SJCRH30 (cell line): ENCODE results near the gene ITPKB. TPM values are rescaled to one million over a fixed set of nuclear protein-coding genes. Genes with fewer than 3 reads are reported as not detected.

Experiments
- DNase-seq, 2 experiments: peaks; one replicate each; pipeline ENCODE4 v3.0.0-alpha.2; 2015 to 2020
- H3K27ac ChIP-seq: fragments of 250-450 bp; sonication (Bioruptor Pico); 2 replicates; pipeline ENCODE4 v1.5.1; 2020; ENCODE audit warnings: mild to moderate bottlenecking, moderate library complexity
- H3K27me3 ChIP-seq: fragments of 250-450 bp; sonication (Bioruptor Pico); 2 replicates; pipeline ENCODE4 v1.5.1; 2020; ENCODE audit warnings: mild to moderate bottlenecking, moderate library complexity
- H3K36me3 ChIP-seq: fragments of 250-450 bp; sonication (Bioruptor Pico); 2 replicates; pipeline ENCODE4 v1.5.1; 2020; ENCODE audit warnings: mild to moderate bottlenecking, moderate library complexity
- H3K4me1 ChIP-seq: fragments of 250-450 bp; sonication (Bioruptor Pico); 2 replicates; pipeline ENCODE4 v1.5.1; 2020; ENCODE audit warnings: mild to moderate bottlenecking, moderate library complexity
- H3K4me3 ChIP-seq: fragments of 250-450 bp; sonication (Bioruptor Pico); 2 replicates; pipeline ENCODE4 v1.5.1; 2020; ENCODE audit warnings: mild to moderate bottlenecking, moderate library complexity
- H3K9me3 ChIP-seq: fragments of 250-450 bp; sonication (Bioruptor Pico); replicated peaks from 2 replicates; pipeline ENCODE4 v1.5.1; 2020; ENCODE audit warnings: mild to moderate bottlenecking, moderate library complexity
- total RNA-seq: library from RNA; depleted of rRNA; stranded (reverse); fragments of >200 nt; shearing (Covaris generic); gene quantifications from 2 replicates; pipeline ENCODE4 v1.2.3, GENCODE V29; 2014

The ITPKB gene
- total RNA-seq, 1 experiment from 2014 or later: 23.2 TPM

- H3K27me3 ChIP-seq: no peaks in the 10 kb centered on the region
- no peak overlapping the region for H3K27ac ChIP-seq
- H3K36me3 ChIP-seq: no peaks in the 10 kb centered on the region; the same call in none of the 2 replicates
- H3K4me3 ChIP-seq: no peak overlapping the region
- DNase-seq: no peak
- H3K4me1 ChIP-seq: peaks cover 5% of the 10 kb centered on the region
- no peaks in the 10 kb centered on the region for H3K9me3 ChIP-seq
Observed at GRCh38 chr1:226696547-226696946, 42.5 kb downstream of the ITPKB start.

GRCh38 chr1:226695335-226695900, 43.7 kb downstream of the ITPKB start:
- Histone ChIP-seq H3K4me1 (no peaks in the 10 kb centered on the region), H3K9me3 (no peaks in the 10 kb centered on the region), H3K27ac (no peak overlapping the region), H3K4me3 (no peak overlapping the region), H3K27me3 (no peaks in the 10 kb centered on the region), H3K36me3 (no peaks in the 10 kb centered on the region; the same call in none of the 2 replicates)
- DNase-seq: no peak

- no peak for DNase-seq
- Histone ChIP-seq H3K4me3 (no peak overlapping the region), H3K27ac (no peak overlapping the region), H3K27me3 (no peaks in the 10 kb centered on the region), H3K4me1 (peaks cover 4% of the 10 kb centered on the region; the same call in 1 of the 2 replicates), H3K36me3 (no peaks in the 10 kb centered on the region; the same call in none of the 2 replicates), H3K9me3 (no peaks in the 10 kb centered on the region)
Observed at GRCh38 chr1:226692823-226693222, 46.3 kb downstream of the ITPKB start.

- no peaks in the 10 kb centered on the region for H3K9me3 ChIP-seq
- H3K27me3 ChIP-seq: no peaks in the 10 kb centered on the region
- no peaks in the 10 kb centered on the region; the same call in none of the 2 replicates for H3K36me3 ChIP-seq
- H3K4me3 ChIP-seq: no peak overlapping the region
- no peak for DNase-seq
- peaks cover 4% of the 10 kb centered on the region; the same call in 1 of the 2 replicates for H3K4me1 ChIP-seq
- H3K27ac ChIP-seq: no peak overlapping the region
Observed at GRCh38 chr1:226692051-226692792, 46.9 kb downstream of the ITPKB start.

- Histone ChIP-seq H3K36me3 (no peaks in the 10 kb centered on the region; the same call in none of the 2 replicates), H3K4me3 (no peak overlapping the region), H3K9me3 (no peaks in the 10 kb centered on the region), H3K27me3 (no peaks in the 10 kb centered on the region), H3K27ac (no peak overlapping the region), H3K4me1 (peaks cover 4% of the 10 kb centered on the region)
- no peak for DNase-seq
Observed at GRCh38 chr1:226691247-226691646, 47.8 kb downstream of the ITPKB start.

- DNase-seq: no peak
- Histone ChIP-seq H3K27ac (no peak overlapping the region), H3K36me3 (no peaks in the 10 kb centered on the region; the same call in none of the 2 replicates), H3K27me3 (no peaks in the 10 kb centered on the region), H3K9me3 (no peaks in the 10 kb centered on the region), H3K4me3 (no peak overlapping the region), H3K4me1 (peaks cover 6% of the 10 kb centered on the region)
Observed at GRCh38 chr1:226690460-226690982, 48.6 kb downstream of the ITPKB start.

GRCh38 chr1:226688808-226689207, 50.3 kb downstream of the ITPKB start:
- no peaks in the 10 kb centered on the region for H3K9me3 ChIP-seq
- no peaks in the 10 kb centered on the region; the same call in none of the 2 replicates for H3K36me3 ChIP-seq
- H3K27me3 ChIP-seq: no peaks in the 10 kb centered on the region
- DNase-seq: no peak
- H3K4me3 ChIP-seq: no peak overlapping the region
- H3K4me1 ChIP-seq: peaks cover 8% of the 10 kb centered on the region
- no peak overlapping the region for H3K27ac ChIP-seq

GRCh38 chr1:226688056-226688748, 50.9 kb downstream of the ITPKB start:
- no peak overlapping the region for H3K27ac ChIP-seq
- peak in 1 of 2 experiments; percentile 43 for DNase-seq
- H3K4me1 ChIP-seq: peaks cover 8% of the 10 kb centered on the region
- H3K27me3 ChIP-seq: no peaks in the 10 kb centered on the region
- no peaks in the 10 kb centered on the region for H3K9me3 ChIP-seq
- H3K36me3 ChIP-seq: no peaks in the 10 kb centered on the region; the same call in 1 of the 2 replicates
- H3K4me3 ChIP-seq: no peak overlapping the region

GRCh38 chr1:226687426-226687825, 51.7 kb downstream of the ITPKB start:
- H3K4me1 ChIP-seq: peaks cover 8% of the 10 kb centered on the region
- H3K36me3 ChIP-seq: no peaks in the 10 kb centered on the region; the same call in 1 of the 2 replicates
- H3K27me3 ChIP-seq: no peaks in the 10 kb centered on the region
- H3K27ac ChIP-seq: no peak overlapping the region
- DNase-seq: no peak
- no peak overlapping the region for H3K4me3 ChIP-seq
- no peaks in the 10 kb centered on the region for H3K9me3 ChIP-seq

- no peak for DNase-seq
- Histone ChIP-seq H3K27ac (no peak overlapping the region), H3K4me1 (peaks cover 15% of the 10 kb centered on the region), H3K9me3 (no peaks in the 10 kb centered on the region), H3K36me3 (no peaks in the 10 kb centered on the region; the same call in 1 of the 2 replicates), H3K27me3 (no peaks in the 10 kb centered on the region), H3K4me3 (no peak overlapping the region)
Observed at GRCh38 chr1:226686440-226687425, 52.3 kb downstream of the ITPKB start.

- Histone ChIP-seq H3K36me3 (no peaks in the 10 kb centered on the region; the same call in 1 of the 2 replicates), H3K27ac (no peak overlapping the region), H3K4me1 (peaks cover 29% of the 10 kb centered on the region), H3K9me3 (no peaks in the 10 kb centered on the region), H3K27me3 (no peaks in the 10 kb centered on the region), H3K4me3 (no peak overlapping the region)
- no peak for DNase-seq
Observed at GRCh38 chr1:226685196-226685820, 53.8 kb downstream of the ITPKB start.

- no peaks in the 10 kb centered on the region for H3K36me3 ChIP-seq
- H3K4me1 ChIP-seq: peaks cover 35% of the 10 kb centered on the region
- no peak for DNase-seq
- H3K27ac ChIP-seq: no peak overlapping the region
- no peaks in the 10 kb centered on the region for H3K27me3 ChIP-seq
- H3K4me3 ChIP-seq: no peak overlapping the region
- no peaks in the 10 kb centered on the region for H3K9me3 ChIP-seq
Observed at GRCh38 chr1:226684026-226684425, 55.1 kb downstream of the ITPKB start.

- no peak for DNase-seq
- H3K4me1 ChIP-seq: peaks cover 37% of the 10 kb centered on the region
- H3K9me3 ChIP-seq: no peaks in the 10 kb centered on the region
- no peaks in the 10 kb centered on the region for H3K36me3 ChIP-seq
- H3K27me3 ChIP-seq: no peaks in the 10 kb centered on the region
- no peak overlapping the region for H3K4me3 ChIP-seq
- no peak overlapping the region for H3K27ac ChIP-seq
Observed at GRCh38 chr1:226682871-226683814, 55.9 kb downstream of the ITPKB start.
